GM18508 (cell line): Measurements from ENCODE around the gene CRABP2.

ENCODE experiments used
- ATAC-seq: cut with Tn5 transposase; IDR thresholded peaks from one replicate; pipeline ENCODE4 v1.9.1; 2021; ENCODE audit warnings: moderate number of reproducible peaks; ENCODE audit not compliant: insufficient read depth, unreplicated experiment

The CRABP2 gene

GRCh38 chr1:156692925-156693847, 12.2 kb downstream of the CRABP2 start:
- ATAC-seq: no peak

DNA sequence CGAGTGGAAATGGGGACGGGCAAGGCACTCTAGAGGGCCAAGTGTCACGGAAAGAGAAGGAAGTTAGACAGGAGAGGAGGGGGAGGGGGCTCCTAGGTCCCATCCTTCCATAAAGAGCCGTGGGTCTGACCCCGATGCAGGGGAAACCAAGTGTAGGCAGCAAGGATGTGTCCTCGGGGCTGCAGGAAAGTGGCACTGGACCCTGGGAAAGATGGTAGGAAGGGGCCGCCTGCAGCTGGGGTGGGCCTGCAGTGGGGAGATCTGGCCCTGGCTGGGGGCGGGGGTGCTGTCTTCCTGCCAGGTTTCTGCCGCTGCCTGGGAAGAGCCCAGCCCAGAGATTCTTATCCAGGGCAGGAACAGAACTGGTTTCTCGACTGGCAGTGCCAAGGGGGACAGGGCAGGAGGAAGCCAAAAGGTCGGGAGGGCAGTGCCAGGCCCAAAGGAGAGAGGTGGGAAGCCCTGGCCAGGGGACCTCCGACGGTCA, 12.9 kb downstream of the CRABP2 start:
- no peak for ATAC-seq

DNA sequence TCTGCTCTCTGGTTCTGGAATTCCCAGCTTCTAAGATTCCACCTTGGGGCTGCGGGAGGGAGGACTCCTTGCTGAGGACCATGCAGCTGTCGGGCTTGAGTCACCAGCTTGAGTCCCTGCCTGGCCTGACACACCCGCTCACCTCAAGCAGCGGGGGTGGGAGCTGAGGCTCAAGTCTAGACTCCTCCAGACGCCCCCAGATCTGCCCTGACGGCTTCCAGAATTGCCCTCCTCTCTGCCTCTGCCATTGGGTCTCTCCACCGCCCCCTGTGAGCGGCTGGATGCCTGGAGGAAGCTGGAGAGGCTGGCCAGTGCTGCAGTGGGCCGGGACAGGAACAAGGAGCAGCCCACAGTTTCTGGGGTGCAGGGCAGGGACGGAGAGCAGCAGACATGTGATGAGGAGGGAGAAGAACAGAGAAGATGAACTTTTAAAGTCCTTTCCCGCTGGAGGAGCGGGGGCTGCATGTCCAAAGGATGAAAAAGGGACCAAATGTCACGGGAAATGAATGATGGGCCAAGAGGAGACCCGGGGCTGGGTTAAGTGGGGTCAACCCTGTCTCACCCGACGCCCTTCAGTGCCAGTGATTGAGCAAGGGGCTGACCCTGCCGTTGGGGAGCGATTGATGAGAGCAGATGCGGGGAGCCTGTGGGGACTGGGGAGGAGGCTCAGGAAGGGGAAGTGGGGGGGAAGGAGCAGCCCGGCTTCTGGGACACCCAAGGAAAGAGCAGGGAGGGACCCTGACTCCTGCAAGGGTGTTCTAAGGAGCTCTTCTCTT, 13.5 kb downstream of the CRABP2 start:
- no peak for ATAC-seq

GRCh38 chr1:156691191-156691590, 14.2 kb downstream of the CRABP2 start:
- ATAC-seq: no peak

DNA sequence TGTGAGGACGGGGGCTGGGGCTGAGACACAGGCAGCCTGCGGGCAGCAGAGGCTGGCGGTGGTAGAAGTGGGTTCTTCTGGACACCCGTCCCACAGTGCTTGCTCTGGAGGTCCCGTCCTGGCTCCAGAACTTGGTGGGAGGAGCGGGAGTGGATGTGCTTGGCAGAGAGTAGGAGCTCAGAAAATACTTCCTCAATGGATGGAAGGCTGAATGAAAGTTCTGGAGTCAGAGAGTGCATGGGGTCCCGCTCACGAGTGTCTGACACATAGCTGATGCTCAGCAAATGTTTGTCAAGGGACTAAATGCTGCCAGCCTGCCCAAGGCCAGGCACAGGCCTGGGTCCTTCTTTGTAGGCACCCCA, 14.7 kb downstream of the CRABP2 start:
- ATAC-seq: no peak

DNA sequence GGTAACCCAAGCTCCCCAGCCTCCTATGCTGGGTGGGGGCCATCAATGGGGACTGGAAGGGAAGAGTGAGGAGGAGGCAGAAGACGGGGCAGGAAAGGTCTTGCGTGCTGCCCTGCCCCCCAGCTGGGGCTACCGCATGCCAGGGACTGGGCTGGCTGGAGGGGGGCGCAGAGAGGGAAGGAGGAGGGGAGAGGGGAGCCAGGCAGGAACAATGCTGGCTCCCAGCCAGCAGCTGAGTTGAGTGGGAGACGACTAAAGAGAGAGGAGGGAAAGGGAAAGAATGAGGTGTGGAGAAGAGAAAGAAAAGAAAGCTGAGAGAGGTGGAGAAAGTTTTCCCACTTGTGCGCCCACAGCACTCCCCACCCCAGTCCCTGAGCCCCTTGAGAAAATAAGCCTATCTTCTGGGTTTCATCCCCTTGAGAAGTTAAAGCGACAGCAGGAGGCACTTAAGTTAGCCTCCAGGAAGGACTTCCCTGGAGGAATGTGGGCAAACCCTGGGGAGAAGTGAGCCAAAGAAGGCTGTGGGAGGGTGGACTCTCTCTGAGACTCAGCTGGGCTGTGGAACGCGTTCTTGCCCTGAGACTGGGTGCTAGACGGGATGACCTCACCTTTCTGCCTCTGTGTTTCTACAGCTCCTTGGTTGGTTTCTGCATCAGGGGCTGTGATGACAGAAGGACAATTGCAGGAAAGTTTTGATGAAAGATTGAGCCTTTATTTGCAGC, 15.3 kb downstream of the CRABP2 start:
- no peak for ATAC-seq

GRCh38 chr1:156689035-156689952, 16.1 kb downstream of the CRABP2 start:
- ATAC-seq: no peak

- ATAC-seq: no peak
Measured at GRCh38 chr1:156684227-156684782, 21.1 kb downstream of the CRABP2 start.

DNA sequence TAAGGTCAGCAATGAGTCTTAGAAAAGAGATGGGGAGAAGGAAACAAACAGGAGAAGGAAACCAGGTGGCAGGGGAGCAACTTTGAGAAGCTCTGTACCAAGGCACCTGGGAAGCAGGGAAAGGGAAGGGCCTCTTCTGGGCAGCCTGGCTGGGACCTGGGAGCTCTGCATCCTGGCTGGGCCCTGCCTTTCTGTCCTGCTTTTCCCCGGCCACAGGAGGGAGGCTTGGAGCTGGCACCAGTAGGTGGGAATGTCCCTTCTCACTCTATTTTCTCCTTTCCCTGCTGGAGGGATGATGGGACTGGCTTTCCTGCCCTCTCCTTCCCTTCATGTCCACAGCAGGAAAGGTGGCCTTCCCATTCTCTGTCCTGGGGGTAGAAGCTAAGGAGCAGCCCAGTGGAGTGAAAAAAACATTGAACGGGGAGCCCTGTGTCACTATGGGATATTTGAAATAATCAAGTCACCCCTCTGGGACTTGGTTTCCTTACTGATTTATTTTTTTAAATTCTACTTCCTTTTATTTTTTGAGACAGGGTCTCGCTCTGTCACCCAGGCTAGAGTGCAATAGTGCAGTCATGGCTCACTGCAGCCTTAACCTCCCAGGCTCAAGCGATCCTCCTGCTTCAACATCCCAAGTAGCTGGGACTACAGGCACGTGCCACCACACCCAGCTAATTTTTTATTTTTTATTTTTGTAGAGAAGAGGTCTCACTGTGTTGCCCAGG, 23.1 kb downstream of the CRABP2 start:
- no peak for ATAC-seq

- ATAC-seq: no peak
Measured at GRCh38 chr1:156681196-156681960, 24.0 kb downstream of the CRABP2 start.

- no peak for ATAC-seq
Measured at GRCh38 chr1:156680056-156680455, 25.3 kb downstream of the CRABP2 start.

GRCh38 chr1:156677616-156678596, 27.5 kb downstream of the CRABP2 start:
- ATAC-seq: no peak

GRCh38 chr1:156676820-156677615, 28.4 kb downstream of the CRABP2 start, which contains the start of gene NES:
NES (minus strand) TSS chr1:156677407; CDS start chr1:156677264, 143 bp downstream.
- no peak for ATAC-seq

- no peak for ATAC-seq
Measured at GRCh38 chr1:156676114-156676819, 29.1 kb downstream of the CRABP2 start.
